Endothelial cell of umbilical vein (primary cell): ENCODE measurements around the gene ADGRG7. TPM values are rescaled to one million over a fixed set of nuclear protein-coding genes. Genes with fewer than 3 reads are reported as not detected.

ENCODE experiments used
- BruUV-seq: library from RNA; stranded (reverse); fragments of 400-500 nt; replicated peaks from 2 replicates; lab custom pipeline; 2021; lab: Mats Ljungman, UMichigan
- CTCF ChIA-PET: fragments of 300-600, 350-600 bp; sonication (Branson Sonifier 250); formaldehyde crosslinking; loops from one replicate; lab custom pipeline; 2021; ENCODE audit warnings: antibody characterized with exemption, inconsistent platforms; lab: Charles Lee
- POLR2A ChIA-PET: fragments of 300-600, 350-600 bp; sonication (Branson Sonifier 250); formaldehyde crosslinking; loops from one replicate; lab custom pipeline; 2021; ENCODE audit warnings: antibody characterized with exemption, inconsistent platforms; lab: Charles Lee
- DNase-seq: peaks from one replicate; pipeline ENCODE4 v3.0.0-alpha.2; 2011; ENCODE audit warnings: low read depth, low spot score
- FAIRE-seq: peaks from 2 replicates; lab custom pipeline; 2011; peaks lifted over from hg19 to GRCh38; lab: Jason Lieb, UNC
- H2AFZ ChIP-seq: 2 replicates; pipeline ENCODE4 v1.6.0; 2012; ENCODE audit warnings: low read depth, low read length, control low read depth, inconsistent platforms
- H3K27ac ChIP-seq: 2 replicates; pipeline ENCODE4 v1.5.1; 2011; ENCODE audit warnings: low read depth, mild to moderate bottlenecking, control low read depth, low read length, moderate library complexity; ENCODE audit not compliant: insufficient read depth
- H3K27me3 ChIP-seq, 2 experiments: 2 replicates each; pipeline versions ENCODE4 v1.6.0 to v1.6.1; 2011; ENCODE audit warnings: low read length in 2 of 2, mixed read lengths in 1 of 2; ENCODE audit not compliant: control insufficient read depth in 2 of 2, insufficient read depth in 2 of 2
- H3K36me3 ChIP-seq, 2 experiments: 2 replicates in 1 of 2; 3 replicates in 1 of 2; pipeline ENCODE4 v1.5.1; 2011; ENCODE audit warnings: low read length in 2 of 2, mild to moderate bottlenecking in 1 of 2, moderate library complexity in 1 of 2; ENCODE audit not compliant: control insufficient read depth in 2 of 2, insufficient read depth in 2 of 2; ENCODE audit errors: extremely low read depth in 1 of 2
- H3K4me1 ChIP-seq: 3 replicates; pipeline ENCODE4 v1.5.1; 2011; ENCODE audit warnings: mild to moderate bottlenecking, low read length; ENCODE audit not compliant: control insufficient read depth, insufficient read depth; ENCODE audit errors: extremely low read depth
- H3K4me2 ChIP-seq: 2 replicates; pipeline ENCODE4 v1.6.1; 2011; ENCODE audit warnings: low read length, control low read depth, mixed read lengths; ENCODE audit not compliant: insufficient read depth
- H3K4me3 ChIP-seq, 3 experiments: fragments of 200-600 bp in 1 of 3; sonication (generic), shearing (Covaris generic) in 1 of 3; replicated peaks in 1 of 3; 2 replicates each; pipeline ENCODE4 v1.5.1; 2011 to 2016; ENCODE audit warnings: control low read depth in 3 of 3, low read length in 3 of 3, mild to moderate bottlenecking in 2 of 3, inconsistent platforms in 1 of 3, low read depth in 1 of 3, moderate library complexity in 1 of 3; ENCODE audit not compliant: insufficient read depth in 1 of 3
- H3K79me2 ChIP-seq: 2 replicates; pipeline ENCODE4 v1.6.0; 2012; ENCODE audit warnings: low read length, inconsistent platforms; ENCODE audit not compliant: control insufficient read depth, insufficient read depth
- H3K9ac ChIP-seq: replicated peaks from 2 replicates; pipeline ENCODE3; 2011; ENCODE audit warnings: low read length, control low read depth; ENCODE audit not compliant: insufficient read depth; ENCODE audit errors: extremely low read depth
- H3K9me1 ChIP-seq: replicated peaks from 3 replicates; pipeline ENCODE4 v1.6.0; 2011; ENCODE audit warnings: mild to moderate bottlenecking, low read length; ENCODE audit not compliant: control insufficient read depth, insufficient read depth; ENCODE audit errors: extremely low read depth
- H3K9me3 ChIP-seq: replicated peaks from 2 replicates; pipeline ENCODE4 v1.5.1; 2012; ENCODE audit warnings: low read length, inconsistent platforms; ENCODE audit not compliant: control insufficient read depth, insufficient read depth
- H4K20me1 ChIP-seq: replicated peaks from 2 replicates; pipeline ENCODE3; 2011; ENCODE audit warnings: mild to moderate bottlenecking, low read length; ENCODE audit not compliant: control insufficient read depth, insufficient read depth; ENCODE audit errors: extremely low read depth
- FOS ChIP-seq: IDR thresholded peaks from 2 replicates; pipeline ENCODE4 v1.6.1; 2011; ENCODE audit warnings: mild to moderate bottlenecking, low read length, moderate library complexity, borderline replicate concordance; ENCODE audit not compliant: insufficient read depth
- JUN ChIP-seq: IDR thresholded peaks from 2 replicates; pipeline ENCODE4 v1.6.1; 2011; ENCODE audit warnings: borderline replicate concordance, low read depth; ENCODE audit not compliant: insufficient read length, insufficient read depth
- dilution Hi-C: fragments of 300-500 bp; cut with MboI; formaldehyde crosslinking; loops from one replicate; pipeline ENCODE4 v1.15.0; 2019; ENCODE audit warnings: low sequenced_read_pairs; ENCODE audit not compliant: extremely low pct_ligation_motif_present
- intact Hi-C: fragments of 100-400 bp; cut with micrococcal nuclease; formaldehyde crosslinking; loops from one replicate; pipeline ENCODE4 v1.10.0; 2022
- polyA plus RNA-seq, 4 experiments: library from polyadenylated mRNA; depleted of rRNA in 3 of 4; stranded (reverse) in 3 of 4; unstranded in 1 of 4; fragments of >200 nt; gene quantifications; 2 replicates each; pipeline versions ENCODE4 v1.2.1 to v1.2.3, GENCODE V29; 2011 to 2012; ENCODE audit warnings: missing spikeins in 1 of 4
- total RNA-seq: library from RNA; stranded (reverse); gene quantifications from 2 replicates; pipeline ENCODE4 v1.2.3, GENCODE V29; 2021
- TF ChIP-seq, protein P1 (sequence below), 2 donors: IDR thresholded peaks; 1 replicate in 1 of 2; 2 replicates in 1 of 2; pipeline ENCODE4 v1.5.1; 2011; ENCODE audit warnings: low read length in 2 of 2, mild to moderate bottlenecking in 2 of 2, moderate library complexity in 2 of 2, control low read depth in 1 of 2, inconsistent platforms in 1 of 2, low read depth in 1 of 2; ENCODE audit not compliant: insufficient read depth in 1 of 2; ENCODE audit errors: extremely low read depth in 1 of 2
- TF ChIP-seq, protein P2 (sequence below): IDR thresholded peaks from 2 replicates; pipeline ENCODE4 v1.6.1; 2011; ENCODE audit not compliant: insufficient read depth, insufficient read length

ADGRG7 gene
- total and polyA plus RNA-seq, 2 donors (not counting 3 experiments of a cell fraction or from before 2014, with no cell fraction given) = not detected

DNA sequence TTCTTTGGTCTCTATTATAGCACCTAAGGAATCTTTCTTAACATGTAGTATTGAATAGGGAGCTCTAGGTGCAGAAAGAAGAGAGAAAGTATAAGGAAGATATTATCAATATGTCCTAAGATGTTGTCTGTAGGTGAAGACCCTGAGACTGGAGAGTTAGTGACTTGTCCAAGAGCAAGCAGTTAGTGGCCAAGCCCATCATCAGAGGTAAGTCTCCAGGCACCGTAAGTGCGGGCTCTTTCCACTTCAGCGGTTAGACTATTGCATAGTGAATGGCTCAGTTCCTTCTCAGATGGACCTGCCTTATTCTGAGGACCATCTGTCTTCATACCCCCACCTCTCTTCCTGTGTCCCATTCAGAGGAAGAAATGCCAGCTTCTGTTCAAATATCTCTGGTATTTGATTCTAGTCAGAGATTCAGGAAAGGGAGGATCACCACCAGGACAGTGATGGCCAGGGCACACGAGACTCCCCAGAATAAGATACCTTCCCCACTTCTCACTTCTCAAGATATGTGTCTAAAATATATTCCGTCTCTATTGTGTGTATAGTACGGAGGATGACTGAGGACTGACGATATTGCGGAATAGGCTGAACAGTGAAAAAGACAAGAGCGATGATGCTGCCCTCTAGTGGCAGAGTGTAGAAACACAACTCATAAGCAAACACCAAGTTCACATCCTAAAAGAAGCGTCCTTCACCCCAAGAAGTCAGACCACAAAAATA lies 19.1 kb upstream of the ADGRG7 start:
- no peaks in the 10 kb centered on the region for H3K9me1 ChIP-seq
- peak overlapping the region; percentile 95 for H2AFZ ChIP-seq
- POLR2A ChIA-PET = no interaction called here
- dilution Hi-C loops (no loop called here), intact Hi-C loops (loop anchor here (1.0 to 10.0 kb wide), 4 partner anchors 127 to 757 kb away; no protein-coding TSS in a partner anchor)
- peaks cover 3% of the 10 kb centered on the region for H3K4me1 ChIP-seq
- H3K9me3 ChIP-seq = no peaks in the 10 kb centered on the region
- peak overlapping the region; percentile 14 for H3K9ac ChIP-seq
- no peaks in the 10 kb centered on the region for H3K36me3 ChIP-seq
- H3K79me2 ChIP-seq = no peaks in the 10 kb centered on the region
- TF ChIP-seq, protein P1, sequence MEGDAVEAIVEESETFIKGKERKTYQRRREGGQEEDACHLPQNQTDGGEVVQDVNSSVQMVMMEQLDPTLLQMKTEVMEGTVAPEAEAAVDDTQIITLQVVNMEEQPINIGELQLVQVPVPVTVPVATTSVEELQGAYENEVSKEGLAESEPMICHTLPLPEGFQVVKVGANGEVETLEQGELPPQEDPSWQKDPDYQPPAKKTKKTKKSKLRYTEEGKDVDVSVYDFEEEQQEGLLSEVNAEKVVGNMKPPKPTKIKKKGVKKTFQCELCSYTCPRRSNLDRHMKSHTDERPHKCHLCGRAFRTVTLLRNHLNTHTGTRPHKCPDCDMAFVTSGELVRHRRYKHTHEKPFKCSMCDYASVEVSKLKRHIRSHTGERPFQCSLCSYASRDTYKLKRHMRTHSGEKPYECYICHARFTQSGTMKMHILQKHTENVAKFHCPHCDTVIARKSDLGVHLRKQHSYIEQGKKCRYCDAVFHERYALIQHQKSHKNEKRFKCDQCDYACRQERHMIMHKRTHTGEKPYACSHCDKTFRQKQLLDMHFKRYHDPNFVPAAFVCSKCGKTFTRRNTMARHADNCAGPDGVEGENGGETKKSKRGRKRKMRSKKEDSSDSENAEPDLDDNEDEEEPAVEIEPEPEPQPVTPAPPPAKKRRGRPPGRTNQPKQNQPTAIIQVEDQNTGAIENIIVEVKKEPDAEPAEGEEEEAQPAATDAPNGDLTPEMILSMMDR (IDR thresholded peaks at IDR 0.05; ENCODE audit: extremely low read depth in 1 of 2, insufficient read depth in 1 of 2, low read depth in 1 of 2, low read length in 2 of 2) = peak; percentile 68 to 76
- no peak for TF ChIP-seq JUN
- CTCF ChIA-PET = interaction anchor here (0.6 to 9.2 kb wide), 41 partner anchors 10 to 758 kb away, joined by 3 to 292 read pairs (median 4); partner anchors contain the start of genes LNP1, NIT2, TBC1D23 and TMEM45A
- no peaks in the 10 kb centered on the region for H4K20me1 ChIP-seq
- no TSS peak for BruUV-seq
- H3K4me3 ChIP-seq = peak overlapping the region in 1 of 3 experiments; percentile 44
- peak; percentile 96 for FAIRE-seq
- DNase-seq = peak; percentile 80
- H3K4me2 ChIP-seq = peak overlapping the region; percentile 88
- no peak overlapping the region for H3K27ac ChIP-seq
- peaks cover 0 to 2% of the 10 kb centered on the region in 2 experiments for H3K27me3 ChIP-seq

DNA sequence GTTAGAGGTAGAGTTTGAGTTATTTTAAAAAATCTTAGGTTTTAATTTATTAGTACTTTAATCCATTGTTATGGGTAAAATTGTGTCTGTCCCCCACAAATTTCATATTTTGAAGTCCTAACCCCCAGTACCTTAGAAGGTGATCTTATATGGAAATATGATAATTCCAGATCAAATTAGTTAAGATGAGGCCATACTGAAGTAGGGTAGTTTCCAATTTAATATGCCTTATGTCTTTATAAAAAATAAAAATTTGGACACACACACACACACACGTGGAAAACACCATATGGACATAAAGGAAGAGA lies 18.6 kb upstream of the ADGRG7 start:
- intact Hi-C loops (loop anchor here (1.0 to 10.0 kb wide), 4 partner anchors 127 to 757 kb away; no protein-coding TSS in a partner anchor), dilution Hi-C loops (no loop called here)
- Histone ChIP-seq H3K36me3 (no peaks in the 10 kb centered on the region), H3K27ac (no peak overlapping the region), H3K79me2 (no peaks in the 10 kb centered on the region), H3K27me3 (peaks cover 0 to 2% of the 10 kb centered on the region in 2 experiments), H3K9me3 (no peaks in the 10 kb centered on the region), H3K4me1 (peaks cover 3% of the 10 kb centered on the region), H3K4me3 (no peak overlapping the region), H4K20me1 (no peaks in the 10 kb centered on the region), H2AFZ (no peak overlapping the region), H3K4me2 (no peak overlapping the region), H3K9ac (no peak overlapping the region), H3K9me1 (no peaks in the 10 kb centered on the region)
- BruUV-seq = no TSS peak
- CTCF ChIA-PET = interaction anchor here (0.8 to 9.2 kb wide), 14 partner anchors 10 to 759 kb away, joined by 3 to 292 read pairs (median 8); partner anchors contain the start of gene TMEM45A
- DNase-seq = no peak
- no peak for TF ChIP-seq FOS
- TF ChIP-seq, protein P2, sequence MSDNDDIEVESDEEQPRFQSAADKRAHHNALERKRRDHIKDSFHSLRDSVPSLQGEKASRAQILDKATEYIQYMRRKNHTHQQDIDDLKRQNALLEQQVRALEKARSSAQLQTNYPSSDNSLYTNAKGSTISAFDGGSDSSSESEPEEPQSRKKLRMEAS = no peak
- POLR2A ChIA-PET = no interaction called here
- no peak for FAIRE-seq
